ENCODE results near the gene GLT1D1. TPM values are rescaled to one million over a fixed set of nuclear protein-coding genes. Genes with fewer than 3 reads are reported as not detected.

The GLT1D1 gene
- total and polyA plus RNA-seq, 2 donors (not counting 3 experiments of a cell fraction or from before 2014, with no cell fraction given), result not detected

GRCh38 chr12:128807161-128807724, 46.0 kb upstream of the GLT1D1 start:
- H3K36me3 ChIP-seq (ENCODE audit: control insufficient read depth in 2 of 2, extremely low read depth in 1 of 2, insufficient read depth in 2 of 2, low read length in 2 of 2), result peaks cover 7 to 17% of the 10 kb centered on the region in 2 experiments
- no peak for FAIRE-seq
- CTCF ChIA-PET, result no interaction called here
- DNase-seq (ENCODE audit: low read depth, low spot score), result no peak
- no peak overlapping the region for H3K9ac ChIP-seq (replicated peaks; ENCODE audit: extremely low read depth, insufficient read depth, low read length)
- no peaks in the 10 kb centered on the region for H3K27me3 ChIP-seq (ENCODE audit: control insufficient read depth in 2 of 2, insufficient read depth in 2 of 2, low read length in 2 of 2)
- no peaks in the 10 kb centered on the region for H3K9me3 ChIP-seq (replicated peaks; ENCODE audit: control insufficient read depth, insufficient read depth, low read length)
- no peak overlapping the region for H2AFZ ChIP-seq (ENCODE audit: low read depth, low read length)
- H3K4me2 ChIP-seq (ENCODE audit: insufficient read depth, low read length), result no peak overlapping the region
- POLR2A ChIA-PET, result no interaction called here
- BruUV-seq (replicated peaks), result no TSS peak
- TF ChIP-seq GATA2 (IDR thresholded peaks at IDR 0.05; ENCODE audit: insufficient read depth, insufficient read length, low read depth, low read length) (no peak), EZH2 (IDR thresholded peaks at IDR 0.05; ENCODE audit: borderline replicate concordance, low read depth, low read length, severe bottlenecking) (no peak), MYC (IDR thresholded peaks at IDR 0.05; ENCODE audit: low read depth, low read length) (no peak), POLR2A (IDR thresholded peaks at IDR 0.05; ENCODE audit: low read depth, low read length) (no peak), JUN (IDR thresholded peaks at IDR 0.05; ENCODE audit: borderline replicate concordance, insufficient read depth, insufficient read length, low read depth) (no peak)
- peaks cover 43% of the 10 kb centered on the region for H3K79me2 ChIP-seq (ENCODE audit: control insufficient read depth, insufficient read depth, low read length)
- dilution Hi-C loops (cut with MboI; ENCODE audit: extremely low pct_ligation_motif_present, low sequenced_read_pairs), result no loop called here
- no peak overlapping the region for H3K4me3 ChIP-seq (replicated peaks in 1 of 3; ENCODE audit: insufficient read depth in 1 of 3, low read depth in 1 of 3, low read length in 3 of 3)
- peaks cover 4% of the 10 kb centered on the region for H4K20me1 ChIP-seq (replicated peaks; ENCODE audit: control insufficient read depth, extremely low read depth, insufficient read depth, low read length)
- no peaks in the 10 kb centered on the region for H3K9me1 ChIP-seq (replicated peaks; ENCODE audit: control insufficient read depth, extremely low read depth, insufficient read depth, low read length)
- no peak overlapping the region for H3K27ac ChIP-seq (ENCODE audit: insufficient read depth, low read depth, low read length)
- peaks cover 7% of the 10 kb centered on the region for H3K4me1 ChIP-seq (ENCODE audit: control insufficient read depth, extremely low read depth, insufficient read depth, low read length)
- intact Hi-C loops (cut with micrococcal nuclease), result no loop called here

GRCh38 chr12:128808651-128809050, 44.6 kb upstream of the GLT1D1 start:
- Histone ChIP-seq H3K4me2 (ENCODE audit: insufficient read depth, low read length) (no peak overlapping the region), H3K9me3 (replicated peaks; ENCODE audit: control insufficient read depth, insufficient read depth, low read length) (no peaks in the 10 kb centered on the region), H3K9me1 (replicated peaks; ENCODE audit: control insufficient read depth, extremely low read depth, insufficient read depth, low read length) (no peaks in the 10 kb centered on the region), H3K4me1 (ENCODE audit: control insufficient read depth, extremely low read depth, insufficient read depth, low read length) (no peaks in the 10 kb centered on the region), H3K27me3 (ENCODE audit: control insufficient read depth in 2 of 2, insufficient read depth in 2 of 2, low read length in 2 of 2) (no peaks in the 10 kb centered on the region), H4K20me1 (replicated peaks; ENCODE audit: control insufficient read depth, extremely low read depth, insufficient read depth, low read length) (peaks cover 4% of the 10 kb centered on the region), H3K9ac (replicated peaks; ENCODE audit: extremely low read depth, insufficient read depth, low read length) (no peak overlapping the region), H3K36me3 (ENCODE audit: control insufficient read depth in 2 of 2, extremely low read depth in 1 of 2, insufficient read depth in 2 of 2, low read length in 2 of 2) (peaks cover 9 to 17% of the 10 kb centered on the region in 2 experiments), H3K27ac (ENCODE audit: insufficient read depth, low read depth, low read length) (no peak overlapping the region), H2AFZ (ENCODE audit: low read depth, low read length) (no peak overlapping the region), H3K4me3 (replicated peaks in 1 of 3; ENCODE audit: insufficient read depth in 1 of 3, low read depth in 1 of 3, low read length in 3 of 3) (no peak overlapping the region), H3K79me2 (ENCODE audit: control insufficient read depth, insufficient read depth, low read length) (peaks cover 40% of the 10 kb centered on the region)
- dilution Hi-C loops (cut with MboI; ENCODE audit: extremely low pct_ligation_motif_present, low sequenced_read_pairs), result no loop called here
- no TSS peak for BruUV-seq (replicated peaks)
- DNase-seq (ENCODE audit: low read depth, low spot score), result no peak
- no peak for FAIRE-seq
- TF ChIP-seq EZH2 (IDR thresholded peaks at IDR 0.05; ENCODE audit: borderline replicate concordance, low read depth, low read length, severe bottlenecking) (no peak), FOS (IDR thresholded peaks at IDR 0.05; ENCODE audit: borderline replicate concordance, insufficient read depth, low read length) (no peak), JUN (IDR thresholded peaks at IDR 0.05; ENCODE audit: borderline replicate concordance, insufficient read depth, insufficient read length, low read depth) (no peak), GATA2 (IDR thresholded peaks at IDR 0.05; ENCODE audit: insufficient read depth, insufficient read length, low read depth, low read length) (no peak), POLR2AphosphoS5 (IDR thresholded peaks at IDR 0.05; ENCODE audit: insufficient read depth, low read depth, low read length) (no peak), MYC (IDR thresholded peaks at IDR 0.05; ENCODE audit: low read depth, low read length) (no peak), MAX (IDR thresholded peaks at IDR 0.05; ENCODE audit: insufficient read depth, insufficient read length) (no peak), POLR2A (IDR thresholded peaks at IDR 0.05; ENCODE audit: low read depth, low read length) (no peak), CTCF (IDR thresholded peaks at IDR 0.05; ENCODE audit: extremely low read depth in 1 of 2, insufficient read depth in 1 of 2, low read depth in 1 of 2, low read length in 2 of 2) (no peak)
- CTCF ChIA-PET, result no interaction called here
- intact Hi-C loops (cut with micrococcal nuclease), result no loop called here
- POLR2A ChIA-PET, result no interaction called here

Measured in endothelial cell of umbilical vein (primary cell).